ENCODE data around the gene STX19.
"Not testable (repeated sequence)": the region's sequence is repeated elsewhere in the genome, so short reads cannot be mapped to it uniquely, and the experiment has no call there.

The STX19 gene

GRCh38 chr3:94028093-94028837, at the start of gene STX19:
TSS of gene STX19 (minus strand) at chr3:94028597. CDS start at chr3:94015269, 13,328 bp downstream.
- DNase-seq = no peak

- DNase-seq = no peak
Observed at GRCh38 chr3:94076055-94076454, 47.7 kb upstream of the STX19 start.

- DNase-seq = peak; percentile 23
Observed at GRCh38 chr3:94071713-94072284, 43.4 kb upstream of the STX19 start.

GRCh38 chr3:94070341-94070911, 42.0 kb upstream of the STX19 start:
- no peak for DNase-seq

- no peak for DNase-seq
Observed at GRCh38 chr3:94069194-94069813, 40.9 kb upstream of the STX19 start.

- no peak for DNase-seq
Observed at GRCh38 chr3:94066506-94067500, 38.4 kb upstream of the STX19 start.

GRCh38 chr3:94065819-94066480, 37.6 kb upstream of the STX19 start:
- DNase-seq = no peak

- no peak for DNase-seq
Observed at GRCh38 chr3:94065122-94065521, 36.7 kb upstream of the STX19 start.

GRCh38 chr3:94064243-94064860, 36.0 kb upstream of the STX19 start:
- DNase-seq = no peak

- no peak for DNase-seq
Observed at GRCh38 chr3:94063496-94064119, 35.2 kb upstream of the STX19 start.

- DNase-seq = peak; percentile 93
Observed at GRCh38 chr3:94062513-94063404, 34.4 kb upstream of the STX19 start, which contains the start of the genes DHFR2 and NSUN3. TSS of gene DHFR2 (minus strand) at chr3:94062916. CDS start at chr3:94061511, 1,405 bp downstream. TSS of gene NSUN3 (plus strand) at chr3:94063061. CDS start at chr3:94063127, 66 bp downstream.

- DNase-seq = no peak
Observed at GRCh38 chr3:94061297-94061696, 32.9 kb upstream of the STX19 start.

GRCh38 chr3:94050546-94050945, 22.1 kb upstream of the STX19 start:
- no peak for DNase-seq

GRCh38 chr3:94049267-94049666, 20.9 kb upstream of the STX19 start:
- DNase-seq = no peak

GRCh38 chr3:94046533-94046932, 18.1 kb upstream of the STX19 start:
- DNase-seq = no peak

- DNase-seq = not testable (repeated sequence)
Observed at GRCh38 chr3:94044100-94044936, 15.9 kb upstream of the STX19 start.

- no peak for DNase-seq
Observed at GRCh38 chr3:94043285-94043684, 14.9 kb upstream of the STX19 start.

GRCh38 chr3:94036909-94037507, 8.6 kb upstream of the STX19 start:
- DNase-seq = peak; percentile 23
